Epithelial cell of prostate (primary cell): ENCODE measurements around the gene RPS16.
"Not testable (repeated sequence)": the region's sequence is repeated elsewhere in the genome, so short reads cannot be mapped to it uniquely, and the experiment has no call there.

Experiments used
- DNase-seq: peaks from one replicate; pipeline ENCODE4 v3.0.0-alpha.2; 2011; ENCODE audit warnings: low read depth, low spot score
- H3K27ac ChIP-seq: fragments of 450-650 bp; 2 replicates; pipeline ENCODE4 v1.5.1; 2017; ENCODE audit warnings: mild to moderate bottlenecking

The RPS16 gene

DNA sequence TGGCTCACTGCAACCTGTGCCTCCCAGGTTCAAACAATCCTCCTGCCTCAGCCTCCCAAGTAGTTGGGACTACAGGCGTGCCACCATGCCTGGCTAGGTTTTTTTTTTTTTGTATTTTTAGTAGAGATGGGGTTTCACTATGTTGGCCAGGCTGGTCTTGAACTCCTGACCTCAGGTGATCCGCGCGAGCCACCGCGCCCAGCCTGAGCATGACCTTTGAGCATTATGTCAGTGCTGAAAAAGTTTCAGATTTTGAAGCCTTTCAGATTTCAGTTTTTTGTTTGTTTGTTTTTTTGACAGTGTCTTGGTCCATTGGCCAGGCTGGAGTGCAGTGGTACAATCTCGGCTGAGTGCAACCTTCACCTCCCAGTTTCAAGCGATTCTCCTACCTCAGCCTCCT, 15.5 kb upstream of the RPS16 start:
- not testable (repeated sequence) for H3K27ac ChIP-seq, DNase-seq

DNA sequence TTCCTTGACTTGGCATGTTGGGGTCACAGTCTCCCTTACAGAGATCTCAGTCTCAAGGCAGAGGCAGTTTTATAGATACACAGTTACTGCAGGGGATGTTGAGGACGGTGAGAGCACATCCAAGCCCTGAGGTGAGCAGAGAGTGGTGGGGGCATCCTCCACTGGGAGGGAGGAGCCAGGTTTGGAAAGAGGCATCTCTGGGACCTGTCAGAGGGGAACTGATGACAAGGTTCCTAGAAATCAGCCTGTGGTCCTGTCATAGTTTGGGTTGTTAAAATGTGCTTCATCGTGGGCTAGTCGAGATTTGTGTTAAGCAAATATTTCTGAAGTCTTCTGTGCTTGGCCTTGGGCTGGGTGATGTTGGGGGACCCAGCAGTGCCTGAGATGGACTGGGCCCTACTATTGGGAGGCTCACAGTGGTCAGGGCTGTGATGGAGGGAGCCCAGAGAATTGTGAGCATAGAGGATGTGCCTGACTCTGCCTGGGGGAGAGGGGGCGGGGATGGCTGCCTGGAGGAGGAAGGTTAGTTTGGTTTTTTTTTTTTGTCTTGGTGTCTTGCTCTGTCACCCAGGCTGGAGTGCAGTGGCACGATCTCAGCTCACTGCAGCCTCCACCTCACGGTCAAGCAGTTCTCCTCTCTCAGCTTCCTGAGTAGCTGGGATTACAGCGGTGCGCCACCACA, 13.5 kb upstream of the RPS16 start:
- no peak for DNase-seq

DNA sequence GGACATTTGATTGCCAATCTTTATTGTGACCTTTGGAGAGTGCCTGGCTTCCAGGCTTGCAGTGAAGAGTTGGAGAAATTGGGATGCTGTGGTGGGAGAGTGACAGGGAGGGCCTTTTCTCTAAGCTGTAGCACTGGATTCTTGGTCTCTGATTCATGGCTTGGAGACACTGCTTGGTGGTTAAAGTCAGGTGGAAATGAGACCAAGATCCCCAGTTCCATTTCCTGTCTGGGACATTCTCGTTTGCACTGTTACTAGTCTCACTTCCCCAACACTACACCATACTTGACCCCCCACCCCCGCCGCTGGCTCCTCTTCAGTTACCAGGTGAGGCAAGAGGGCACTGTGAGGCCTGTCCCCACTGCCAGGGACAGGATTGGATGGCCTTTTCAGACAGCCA, 12.5 kb upstream of the RPS16 start:
- DNase-seq, result peak; percentile 22
- peak overlapping the region; percentile 76 for H3K27ac ChIP-seq

More for the DNA sequence above, 13.5 kb upstream of the RPS16 start:
- H3K27ac ChIP-seq, result peak overlapping the region; percentile 76

DNA sequence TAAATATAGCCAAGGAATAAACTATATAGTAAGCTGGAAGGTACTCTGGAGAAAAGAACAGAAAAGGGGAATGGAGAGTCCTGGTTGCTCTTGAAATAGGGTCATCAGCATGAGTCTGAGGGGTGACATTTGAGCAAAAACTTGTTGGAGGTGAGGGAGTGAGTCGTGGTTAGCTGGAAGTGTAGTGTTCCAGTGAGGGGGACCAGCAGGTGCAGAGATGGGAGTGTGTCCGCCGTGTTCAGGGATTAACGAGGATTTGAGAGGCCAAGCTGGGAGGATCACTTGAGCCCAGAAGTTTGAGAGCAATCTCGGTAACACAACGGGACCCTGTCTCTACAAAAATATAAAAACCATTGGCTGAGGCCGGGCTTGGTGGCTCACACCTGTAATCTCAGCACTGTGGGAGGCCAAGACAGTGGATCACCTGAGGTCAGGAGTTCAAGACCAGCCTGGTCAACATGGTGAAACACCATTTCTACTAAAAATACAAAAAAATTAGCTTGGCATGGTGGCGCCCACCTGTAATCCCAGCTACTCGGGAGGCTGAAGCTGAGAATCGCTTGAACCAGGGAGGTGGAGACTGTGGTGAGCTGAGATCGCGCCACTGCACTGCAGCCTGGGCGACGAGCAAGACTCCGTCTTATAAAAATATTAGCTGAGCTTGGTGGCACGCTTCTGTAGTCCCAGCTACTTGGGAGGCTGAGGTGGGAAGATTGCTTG, 10.8 kb upstream of the RPS16 start:
- peak overlapping the region; percentile 77 for H3K27ac ChIP-seq
- no peak for DNase-seq

DNA sequence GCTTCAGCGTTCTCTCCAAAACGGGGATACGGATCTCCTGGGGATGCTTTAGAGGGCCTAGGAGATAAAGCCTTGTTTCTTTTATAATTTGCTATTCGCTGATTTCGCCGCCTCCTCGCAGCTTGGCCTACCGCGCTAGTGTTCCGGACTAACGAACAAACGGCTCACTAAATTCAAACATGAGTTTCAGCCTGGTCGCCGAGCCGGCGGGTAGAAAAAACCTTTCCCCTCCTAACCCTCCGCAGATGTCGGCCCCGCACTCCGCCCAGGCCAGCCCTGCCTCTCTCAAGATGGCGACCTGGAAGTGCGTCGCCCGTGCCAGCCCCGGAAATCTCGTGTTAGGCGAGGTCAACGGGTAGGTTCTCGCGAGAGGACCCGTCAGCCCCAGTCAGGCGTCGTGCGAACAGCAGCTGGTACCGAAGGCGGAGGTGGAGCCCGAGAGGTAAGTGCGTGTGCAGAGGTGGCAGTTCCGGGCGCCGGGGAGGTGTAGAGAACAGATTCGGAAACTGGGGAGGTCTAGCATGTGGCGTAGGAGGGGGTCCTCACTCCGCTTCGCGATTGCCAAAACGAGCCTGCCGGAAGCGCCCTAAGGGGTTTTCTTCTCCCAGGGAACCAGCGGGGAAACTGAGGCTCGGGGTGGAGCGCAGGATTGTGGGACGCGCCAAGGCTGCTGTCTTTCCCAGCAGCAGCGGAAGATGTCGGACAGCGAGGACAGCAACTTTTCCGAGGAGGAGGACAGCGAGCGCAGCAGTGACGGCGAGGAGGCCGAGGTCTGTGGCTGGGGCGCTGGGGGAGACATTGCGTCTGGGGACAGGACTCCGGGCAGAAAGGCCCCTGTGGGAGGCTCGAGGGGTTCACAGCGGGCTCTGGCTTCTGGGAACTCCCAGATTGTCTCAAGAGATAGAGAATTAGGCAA, 9.7 kb upstream of the RPS16 start, which contains the start of gene SUPT5H:
Gene SUPT5H (plus strand): TSS at position 387 of the 916 bp plus-strand sequence. CDS start 309 bp downstream, at position 696.
- DNase-seq, result peak; percentile 91

DNA sequence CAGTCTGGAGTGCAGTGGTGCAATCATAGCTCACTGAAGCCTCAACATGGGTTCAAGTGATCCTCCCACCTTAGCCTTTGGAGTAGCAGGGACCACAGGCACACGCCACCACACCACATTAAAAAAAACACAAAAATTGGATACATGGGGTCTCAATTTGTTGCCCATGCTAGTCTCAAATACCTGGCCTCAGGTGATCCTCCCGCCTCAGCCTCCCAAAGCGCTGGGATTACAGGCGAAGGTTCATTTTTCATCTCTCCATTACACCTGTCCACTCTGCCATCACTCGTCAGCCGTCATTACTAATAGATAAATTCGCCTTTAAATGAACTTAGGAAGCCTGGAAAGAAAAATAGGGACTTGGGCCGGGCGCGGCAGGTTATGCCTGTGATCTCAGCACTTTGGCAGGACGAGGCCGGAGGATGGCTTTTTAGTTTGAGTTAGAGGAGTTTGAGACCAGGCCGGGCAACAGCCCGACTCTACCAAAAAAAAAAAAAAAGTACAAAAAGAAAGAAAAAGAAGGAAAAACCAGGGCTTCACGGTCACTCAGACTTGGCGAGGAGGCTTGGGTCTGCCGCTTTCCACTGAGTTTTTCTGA, 8.9 kb upstream of the RPS16 start:
- no peak for DNase-seq
- H3K27ac ChIP-seq, result peak overlapping the region; percentile 77

More for the DNA sequence above, 9.7 kb upstream of the RPS16 start, which contains the start of gene SUPT5H:
- peak within 1 kb of the TSS; percentile 77 for H3K27ac ChIP-seq

DNA sequence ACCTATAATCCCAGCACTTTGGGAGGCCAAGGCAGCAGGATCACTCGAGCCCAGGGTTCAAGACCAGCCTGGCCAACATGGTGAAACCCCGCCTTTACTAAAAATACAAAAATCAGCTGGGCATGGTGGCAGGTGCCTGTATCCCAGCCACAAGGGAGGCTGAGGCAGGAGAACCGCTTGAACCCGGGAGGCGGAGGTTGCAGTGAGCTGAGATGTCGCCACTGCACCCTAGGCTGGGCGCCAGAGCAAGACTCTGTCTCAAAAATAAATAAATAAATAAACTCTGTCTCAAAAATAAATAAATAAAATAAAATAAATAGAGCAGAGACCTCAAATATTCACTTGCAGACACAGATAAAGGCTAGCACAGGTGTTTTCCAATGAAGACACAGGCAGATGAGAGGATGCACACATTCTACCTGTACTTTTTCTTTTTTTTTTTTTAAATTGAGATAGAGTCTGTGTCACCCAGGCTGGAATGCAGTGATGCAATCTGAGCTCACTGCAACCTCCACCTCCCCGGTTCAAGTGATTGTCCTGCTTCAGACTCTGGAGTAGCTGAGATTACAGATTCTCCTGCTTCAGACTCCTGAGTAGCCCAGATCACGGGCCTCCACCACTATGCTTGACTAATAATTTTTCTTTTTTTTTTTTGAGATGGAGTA, 2.7 kb upstream of the RPS16 start:
- H3K27ac ChIP-seq, result peak overlapping the region; percentile 46
- DNase-seq, result no peak

DNA sequence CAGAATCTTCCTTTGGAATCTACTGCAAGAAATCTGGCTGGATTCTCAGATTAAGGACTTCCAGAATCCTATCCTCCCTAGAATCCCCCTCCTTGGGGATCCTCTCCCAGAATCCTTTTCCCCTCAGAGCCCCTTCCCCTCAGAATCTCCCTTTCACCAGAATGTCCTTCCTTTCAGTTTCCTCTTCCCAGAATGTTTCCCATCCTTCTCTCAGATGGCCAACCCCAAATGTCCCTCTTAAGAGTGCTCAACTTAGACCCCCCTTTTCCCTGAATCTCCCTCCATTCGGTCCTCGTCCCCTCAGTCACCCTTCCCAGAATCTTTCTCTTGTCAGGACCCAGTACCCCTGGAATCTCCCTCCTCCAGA, 584 bp upstream of the RPS16 start:
- no peak for DNase-seq
- H3K27ac ChIP-seq, result peak overlapping the region; percentile 73

DNA sequence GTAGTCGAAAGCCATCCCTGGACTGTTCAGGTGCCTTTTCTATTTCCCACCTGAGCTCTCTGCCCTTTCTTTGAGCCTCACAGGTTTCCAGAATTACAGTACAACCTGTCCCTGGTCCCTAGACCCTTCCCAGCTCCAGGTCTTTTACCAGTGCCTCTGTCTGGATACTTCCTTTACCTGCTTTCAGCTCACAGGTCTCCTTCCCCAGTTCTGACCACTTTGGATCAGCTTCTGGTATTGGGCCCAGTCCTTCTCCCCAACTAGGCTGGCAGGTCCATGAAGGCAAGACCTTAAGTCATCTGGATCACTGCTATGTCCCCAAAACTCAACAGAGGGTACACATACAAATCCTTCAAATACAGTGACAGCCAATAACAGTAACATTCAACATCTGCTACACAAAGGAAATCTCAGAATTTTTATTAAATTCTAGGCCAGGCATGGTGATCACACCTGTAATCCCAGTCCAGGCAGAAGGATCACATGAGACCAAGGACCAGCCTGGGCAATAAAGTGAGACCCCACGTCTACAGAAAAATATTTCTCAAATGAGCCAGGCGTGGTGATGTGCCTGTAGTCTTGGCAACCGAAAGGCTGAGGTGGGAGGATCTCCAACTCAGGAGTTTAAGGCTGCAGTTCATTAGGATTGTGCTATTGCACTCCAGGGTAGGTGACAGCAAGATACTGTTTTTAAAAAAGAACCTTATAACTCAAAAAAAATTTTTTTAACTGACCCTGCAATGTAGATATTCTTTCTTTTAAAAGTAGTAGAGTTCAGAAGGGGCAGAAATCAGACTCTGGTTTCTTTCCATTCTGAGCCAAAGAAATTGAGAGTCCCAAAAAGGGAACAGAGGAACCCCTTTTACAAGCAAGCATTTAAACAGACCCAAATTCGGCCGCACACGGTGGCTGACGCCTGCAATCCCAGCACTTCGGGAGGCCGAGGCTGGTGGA, 1.3 kb downstream of the RPS16 start:
- no peak for DNase-seq
- peak overlapping the region; percentile 73 for H3K27ac ChIP-seq

DNA sequence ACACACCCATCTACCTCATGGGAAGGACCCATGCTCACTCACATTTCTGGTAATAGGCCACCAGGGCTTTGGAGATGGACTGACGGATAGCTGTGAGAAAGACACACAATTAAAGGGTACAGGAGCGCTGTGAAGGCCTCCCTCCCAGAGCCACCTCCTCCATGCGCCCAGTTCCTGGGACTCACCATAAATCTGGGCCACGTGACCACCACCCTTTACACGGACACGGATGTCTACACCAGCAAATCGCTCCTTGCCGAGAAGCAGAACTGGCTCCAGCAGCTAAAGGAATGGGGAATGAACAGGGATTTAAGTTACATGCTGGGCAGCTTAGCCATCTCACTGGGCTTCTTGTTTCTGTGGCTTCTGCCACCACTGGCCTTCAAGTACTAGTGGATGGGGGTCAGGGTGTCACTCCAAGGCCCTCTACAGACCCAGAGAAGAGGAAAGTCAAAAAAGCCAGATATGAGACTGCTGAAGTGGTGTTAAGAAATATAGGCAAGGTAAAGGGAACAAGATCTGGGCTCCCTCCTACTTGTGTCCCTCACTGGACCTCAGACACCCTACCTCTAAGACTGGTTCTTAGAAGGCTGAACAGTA, 2.2 kb downstream of the RPS16 start:
- DNase-seq, result no peak
- peak overlapping the region; percentile 73 for H3K27ac ChIP-seq

DNA sequence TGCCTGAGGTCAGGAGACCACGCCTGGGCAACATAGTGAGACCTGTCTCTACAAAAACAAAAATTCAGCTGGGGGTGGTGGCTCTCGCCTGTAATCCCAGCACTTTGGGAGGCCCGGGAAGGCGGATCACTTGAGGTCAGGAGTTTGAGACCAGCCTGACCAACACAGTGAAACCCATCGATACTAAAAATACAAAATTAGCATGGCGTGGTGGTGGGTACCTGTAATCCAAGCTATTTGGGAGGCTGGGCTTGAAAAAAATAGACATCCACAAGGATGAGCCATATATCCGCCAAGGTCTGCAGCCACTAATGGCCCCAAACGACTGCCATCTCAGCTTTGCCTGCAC, 3.1 kb downstream of the RPS16 start:
- no peak for DNase-seq
- peak overlapping the region; percentile 69 for H3K27ac ChIP-seq

DNA sequence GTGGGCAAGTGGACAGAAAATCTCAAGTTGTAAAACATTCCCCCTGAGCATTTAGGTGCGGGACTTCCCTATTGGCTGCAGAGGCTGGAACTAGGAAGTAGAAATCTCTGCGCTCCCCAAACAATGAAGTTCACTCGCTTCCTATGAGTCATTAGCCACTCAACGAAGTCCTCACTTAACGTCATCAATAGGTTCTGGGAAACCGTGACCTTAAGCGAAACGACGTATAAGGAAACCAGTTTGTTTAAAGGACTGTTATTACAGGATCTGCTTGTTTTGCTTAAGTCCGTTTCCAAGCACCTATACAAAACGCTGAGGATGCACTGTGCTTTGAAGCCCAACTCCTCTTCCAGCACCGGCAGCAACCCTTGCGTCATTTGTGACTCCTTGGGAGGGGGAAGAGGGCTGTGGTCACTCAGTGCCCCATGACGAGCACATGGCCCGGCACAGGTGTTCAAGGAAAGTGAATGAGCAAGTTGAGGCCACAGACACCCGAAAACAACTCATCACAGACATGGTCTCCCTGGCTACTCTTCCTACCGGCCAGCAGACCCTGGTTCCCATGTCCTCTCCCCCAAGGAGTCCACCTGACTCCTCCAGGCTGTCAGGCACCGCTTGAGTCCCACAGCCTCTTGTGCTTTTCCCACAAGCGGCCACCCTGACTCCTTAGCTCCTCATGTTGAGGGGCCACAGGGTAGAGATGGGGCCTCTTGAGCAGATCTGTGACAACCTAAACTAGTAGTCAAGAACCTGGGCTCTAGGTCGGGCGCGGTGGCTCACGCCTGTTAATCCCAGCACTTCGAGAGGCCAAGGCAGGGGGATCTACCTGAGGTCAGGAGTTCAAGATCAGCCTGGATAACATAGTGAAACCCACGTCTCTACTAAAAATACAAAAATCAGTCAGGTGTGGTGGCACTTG, 4.8 kb downstream of the RPS16 start:
- DNase-seq, result no peak
- H3K27ac ChIP-seq, result peak overlapping the region; percentile 69

DNA sequence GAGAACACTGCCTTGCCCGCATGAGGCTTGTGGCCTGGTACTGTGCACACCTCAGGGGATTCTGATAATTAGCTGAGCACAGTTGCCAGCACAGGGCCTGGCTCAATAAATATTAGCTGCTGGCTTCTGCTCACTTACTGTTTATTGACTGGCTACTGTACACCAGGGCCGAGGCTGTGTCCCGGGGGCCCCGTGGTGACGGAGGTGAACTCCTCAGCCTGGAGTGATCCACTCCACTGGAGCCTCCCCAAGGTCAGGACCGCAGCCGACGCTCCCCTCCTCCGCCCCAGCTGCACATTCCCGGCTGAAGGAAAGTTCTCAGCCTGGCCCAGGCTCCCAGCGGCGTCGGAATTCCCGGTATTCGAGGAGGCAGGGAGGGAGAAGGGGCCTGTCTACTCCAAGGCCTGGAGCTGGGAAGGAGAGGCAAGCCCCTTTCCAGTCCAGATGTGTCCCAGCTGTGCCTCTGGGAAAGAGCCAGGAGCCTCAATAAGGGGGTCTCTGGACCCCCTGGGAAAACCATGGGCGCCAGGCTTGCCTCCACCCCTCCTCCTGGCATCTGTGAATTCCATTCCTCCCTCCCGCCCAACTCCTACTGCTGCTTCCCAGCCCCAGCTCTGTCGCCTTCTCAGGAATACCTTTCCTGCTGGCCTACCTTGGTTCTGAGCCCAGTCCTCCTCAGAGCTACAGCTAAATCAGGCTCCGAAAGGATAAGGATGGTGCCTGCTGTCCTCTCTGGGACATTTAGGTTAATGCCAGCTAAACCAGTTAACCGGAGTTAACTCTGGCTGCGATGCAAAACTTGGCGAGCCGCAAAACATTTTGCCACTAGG, 7.3 kb downstream of the RPS16 start:
- H3K27ac ChIP-seq, result no peak overlapping the region
- no peak for DNase-seq

DNA sequence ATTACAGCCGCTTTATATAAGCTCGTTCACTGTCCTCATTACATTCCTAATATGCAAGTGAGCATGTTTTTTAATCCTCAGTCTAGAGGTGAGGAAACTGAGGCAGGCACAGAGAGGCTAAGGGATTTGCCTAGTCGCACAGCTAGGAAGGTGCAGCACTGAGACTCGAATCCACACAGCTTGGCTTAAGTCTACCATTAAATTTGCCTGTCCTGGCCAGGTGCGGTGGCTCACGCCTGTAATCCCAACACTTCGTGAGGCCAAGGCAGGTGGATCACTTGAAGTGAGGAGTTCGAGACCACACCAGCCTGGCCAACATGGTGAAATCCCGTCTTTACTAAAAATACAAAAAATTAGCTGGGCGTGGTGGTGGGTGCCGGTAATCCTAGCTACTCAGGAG, 8.0 kb downstream of the RPS16 start:
- H3K27ac ChIP-seq, result no peak overlapping the region

DNA sequence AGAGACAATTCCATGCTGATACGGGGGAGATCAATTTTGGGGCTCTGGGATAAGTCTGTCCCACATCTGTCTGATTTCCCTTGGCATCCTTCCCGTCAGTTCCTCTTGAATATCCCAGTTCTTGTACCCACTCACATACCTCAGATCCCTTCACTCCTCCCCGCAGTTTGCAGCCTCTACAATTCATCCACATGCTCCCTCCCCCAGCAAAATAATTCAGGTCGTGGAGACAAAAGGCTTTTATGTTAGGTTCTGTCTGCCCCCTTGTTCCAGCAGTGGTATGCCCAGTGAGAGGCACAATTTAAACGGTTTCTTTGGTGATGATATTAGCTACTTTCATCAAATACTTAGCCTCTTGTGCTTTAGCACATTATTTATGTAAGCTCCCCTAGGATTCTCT, 9.6 kb downstream of the RPS16 start:
- no peak for DNase-seq
- no peak overlapping the region for H3K27ac ChIP-seq

More for the DNA sequence above, 8.0 kb downstream of the RPS16 start:
- no peak for DNase-seq

DNA sequence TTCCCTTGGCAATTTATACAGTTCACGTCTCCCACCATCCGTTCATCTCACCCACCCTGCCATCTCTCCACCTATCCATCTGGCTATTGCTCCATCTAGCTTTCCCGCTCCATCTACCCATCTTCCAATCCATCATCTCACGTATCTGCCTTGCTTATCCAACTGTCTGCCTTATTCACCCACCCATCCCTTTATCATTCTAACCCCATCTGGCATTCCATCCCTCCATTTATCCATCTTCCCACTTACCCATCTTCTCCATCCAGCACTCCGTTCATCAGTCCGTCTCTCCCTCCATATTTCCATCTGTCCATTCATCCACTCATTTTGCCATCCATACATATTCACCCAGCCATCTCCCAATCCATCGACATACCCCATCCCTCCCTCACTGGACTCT, 10.0 kb downstream of the RPS16 start:
- no peak for DNase-seq
- H3K27ac ChIP-seq, result no peak overlapping the region

DNA sequence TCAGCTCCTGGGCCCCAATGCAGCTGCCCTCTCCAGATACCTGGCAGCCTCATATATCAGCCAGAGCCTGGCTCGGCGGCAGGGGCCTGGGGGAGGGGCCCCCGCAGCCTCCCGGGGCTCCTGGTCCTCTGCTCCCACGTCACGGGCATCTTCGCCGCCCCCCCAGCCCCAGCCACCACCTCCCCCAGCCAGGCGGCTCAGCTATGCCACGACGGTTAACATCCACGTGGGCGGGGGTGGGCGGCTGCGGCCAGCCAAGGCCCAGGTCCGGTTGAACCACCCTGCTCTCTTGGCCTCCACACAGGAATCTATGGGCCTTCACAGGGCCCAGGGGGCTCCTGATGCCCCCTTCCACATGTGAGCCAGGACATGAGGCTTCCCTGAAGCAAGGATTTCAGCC, 10.8 kb downstream of the RPS16 start:
- no peak for DNase-seq
- no peak overlapping the region for H3K27ac ChIP-seq
